Activated T-cell treated with anti-CD3 and anti-CD28 coated beads for 4 hours (primary cell): ENCODE data around the gene GPD2.

Experiments
- DNase-seq: peaks from one replicate; pipeline ENCODE4 v3.0.0-alpha.2; 2020

GPD2 gene

DNA sequence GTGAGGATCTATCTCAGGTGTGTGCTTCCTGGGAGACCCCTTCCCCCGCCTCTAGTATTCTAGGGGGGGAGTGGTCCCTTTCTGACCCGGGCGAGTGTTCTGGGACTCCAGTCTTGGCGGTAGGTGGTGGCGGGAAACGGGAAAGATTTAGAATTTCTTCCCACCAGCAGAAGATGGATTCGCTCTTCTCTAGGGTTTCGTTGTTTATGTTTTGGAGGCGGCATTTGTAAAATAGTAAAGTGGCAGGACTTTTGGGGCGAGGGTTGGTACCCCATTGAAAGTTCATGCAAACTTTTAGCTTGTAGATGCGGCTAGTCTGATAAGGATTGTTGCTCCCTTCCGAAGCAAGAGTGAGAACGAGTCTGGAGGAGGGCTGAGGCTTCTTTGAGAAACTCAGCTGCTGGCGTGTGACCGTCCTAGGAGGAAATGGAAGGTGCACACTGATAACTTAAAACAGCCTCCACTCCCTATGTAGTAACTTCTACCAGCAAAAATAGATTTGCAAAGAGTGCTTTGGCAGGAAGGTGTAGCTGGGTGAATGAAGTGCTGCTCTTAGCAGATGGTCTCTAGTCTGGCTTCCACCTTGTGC lies 412 bp downstream of the GPD2 start:
- no peak for DNase-seq

DNA sequence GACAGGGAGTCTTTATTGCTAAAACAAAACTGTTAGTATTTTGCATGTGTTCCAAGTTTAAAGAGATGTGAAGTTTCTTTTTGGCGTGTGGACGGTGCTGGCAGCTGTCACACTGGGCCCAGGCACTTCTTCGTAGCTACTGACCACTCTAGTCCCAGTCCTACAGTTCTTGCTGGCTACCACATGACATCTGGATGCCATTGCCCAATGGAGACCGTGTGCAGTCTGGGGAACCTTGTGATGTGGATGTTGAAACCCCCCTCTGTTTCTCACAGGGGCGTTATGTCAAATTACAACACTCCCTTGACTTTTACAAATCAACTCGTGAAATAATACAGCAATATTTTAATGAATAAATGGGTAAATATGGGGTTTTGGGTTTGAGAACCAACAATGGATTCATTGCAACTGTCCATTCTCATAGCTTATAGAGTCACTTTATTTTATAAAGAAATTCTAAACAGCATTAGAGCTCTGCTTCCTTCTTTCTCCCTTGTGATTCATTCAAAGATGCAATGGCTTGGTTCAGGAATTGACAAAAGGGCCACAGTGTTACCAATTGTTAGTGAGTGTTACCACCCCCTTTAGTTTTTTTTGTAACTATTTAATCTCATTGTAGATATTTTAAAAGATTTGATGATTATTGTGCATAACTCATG lies 1.2 kb downstream of the GPD2 start:
- DNase-seq = no peak

DNA sequence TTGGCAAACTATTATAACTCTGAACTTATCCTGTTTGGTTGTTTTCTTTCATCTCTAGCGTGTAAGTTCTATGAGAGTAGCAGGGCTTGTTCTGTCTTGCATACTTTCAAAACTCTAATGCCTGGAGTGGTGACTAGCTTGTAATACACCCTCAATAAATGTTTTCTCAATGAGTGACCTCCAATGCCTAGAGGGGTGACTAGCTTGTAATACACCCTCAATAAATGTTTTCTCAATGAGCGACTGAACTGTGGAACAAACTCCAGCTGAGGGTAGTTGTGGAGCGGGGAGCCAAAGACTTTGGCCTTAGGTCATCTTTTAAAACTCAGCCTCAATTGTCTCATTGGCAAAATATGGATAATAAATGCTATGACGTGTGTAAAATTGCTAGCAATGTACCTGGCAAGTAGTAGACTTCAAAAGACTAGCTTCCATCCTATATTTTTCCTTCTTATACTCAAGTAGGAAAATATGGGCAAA lies 1.8 kb downstream of the GPD2 start:
- no peak for DNase-seq

DNA sequence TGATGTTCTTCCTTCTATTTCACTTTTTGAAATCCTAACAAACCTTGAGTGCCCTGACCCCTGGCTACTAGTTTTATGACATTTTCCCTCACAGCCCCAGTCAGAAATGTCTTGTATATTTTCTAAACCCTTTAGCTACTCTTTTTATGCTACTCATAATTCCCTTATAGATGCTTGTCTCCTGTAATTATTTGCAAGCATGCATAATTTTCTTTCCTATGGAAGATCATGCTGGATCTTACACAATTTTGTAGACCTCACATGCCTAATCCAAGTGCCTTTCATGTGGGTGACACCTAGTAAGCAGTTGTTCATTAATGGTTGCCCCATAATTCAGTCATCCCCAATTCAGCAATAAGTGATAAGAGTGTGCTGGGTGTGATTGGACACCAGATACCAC lies 6.9 kb downstream of the GPD2 start:
- no peak for DNase-seq

DNA sequence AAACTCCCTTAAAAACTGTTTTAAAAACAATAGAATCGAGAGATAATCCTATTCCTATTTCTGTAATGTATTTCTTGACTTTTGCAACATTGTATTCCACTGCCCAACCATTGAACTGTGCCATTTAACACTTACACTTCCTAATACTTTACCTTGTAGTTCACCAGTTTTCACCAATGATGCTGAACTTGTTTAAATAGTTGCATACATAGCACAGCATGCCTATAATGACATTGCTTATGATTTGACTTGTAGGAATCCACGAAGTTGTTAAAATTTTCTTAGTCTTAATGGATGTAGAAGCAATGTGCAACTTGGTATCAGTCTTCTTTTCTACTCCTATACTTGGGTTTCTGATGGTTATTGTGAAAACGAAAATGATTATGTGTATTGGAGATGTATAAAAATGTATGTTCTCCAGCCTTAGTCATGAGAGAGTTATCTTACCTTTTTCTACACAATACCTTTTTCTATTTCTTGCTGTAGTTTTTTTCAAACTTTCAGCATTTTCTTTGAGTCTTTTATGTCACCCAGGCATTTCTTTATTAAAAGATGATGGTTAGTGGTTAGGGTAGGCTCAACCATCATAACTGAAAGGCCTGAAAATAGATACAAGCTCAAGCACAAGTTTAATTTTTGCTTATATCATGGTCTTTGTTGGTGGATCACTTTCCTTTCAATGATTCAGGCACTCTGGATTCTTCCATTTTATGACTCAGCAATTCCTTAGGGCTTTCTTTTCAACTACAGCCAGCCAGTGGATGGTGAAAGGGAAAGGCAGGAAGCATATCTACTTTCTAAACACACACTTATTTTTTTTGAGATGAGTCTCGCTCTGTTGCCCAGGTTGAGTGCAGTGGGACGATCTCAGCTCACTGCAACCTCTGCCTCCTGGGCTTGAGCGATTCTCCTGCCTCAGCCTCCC lies 9.4 kb downstream of the GPD2 start:
- DNase-seq = no peak

DNA sequence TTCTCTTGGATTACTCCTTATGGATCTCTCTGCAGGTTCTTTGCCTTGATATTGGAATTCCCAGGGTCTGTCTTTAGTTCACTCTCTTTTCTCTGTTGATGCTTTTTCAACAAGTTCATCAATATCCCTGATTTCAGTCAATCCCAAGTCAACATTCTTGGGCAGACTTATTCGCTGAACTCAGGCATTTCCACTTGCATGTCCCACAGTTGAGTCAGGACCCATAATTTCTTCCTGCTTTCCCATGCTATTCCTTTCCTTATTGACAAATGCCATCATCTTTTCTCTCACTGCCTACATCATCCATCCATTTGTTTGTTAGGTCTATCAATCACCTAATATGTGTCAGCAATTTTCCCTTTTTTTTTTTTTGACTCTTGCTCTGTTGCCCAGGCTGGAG lies 11.6 kb downstream of the GPD2 start:
- DNase-seq = no peak

DNA sequence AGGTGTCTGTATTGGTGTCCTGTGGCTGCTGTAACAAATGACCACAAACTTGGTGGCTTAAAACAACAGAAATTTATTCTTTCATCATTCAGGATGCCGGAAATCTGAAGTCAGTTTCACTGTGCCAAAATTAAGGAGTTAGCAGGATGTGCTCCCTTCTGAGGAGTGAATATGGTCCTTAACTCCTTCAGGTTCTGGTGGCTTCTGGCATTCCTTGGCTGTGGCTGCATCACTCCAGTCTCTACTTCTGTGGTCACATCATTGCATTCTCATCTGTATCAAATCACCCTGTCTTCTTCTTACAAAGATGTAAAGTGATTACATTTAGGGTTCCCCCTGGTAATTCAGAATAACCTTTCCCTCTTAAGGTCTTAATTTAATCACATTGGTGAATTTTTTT lies 12.6 kb downstream of the GPD2 start:
- DNase-seq = no peak

DNA sequence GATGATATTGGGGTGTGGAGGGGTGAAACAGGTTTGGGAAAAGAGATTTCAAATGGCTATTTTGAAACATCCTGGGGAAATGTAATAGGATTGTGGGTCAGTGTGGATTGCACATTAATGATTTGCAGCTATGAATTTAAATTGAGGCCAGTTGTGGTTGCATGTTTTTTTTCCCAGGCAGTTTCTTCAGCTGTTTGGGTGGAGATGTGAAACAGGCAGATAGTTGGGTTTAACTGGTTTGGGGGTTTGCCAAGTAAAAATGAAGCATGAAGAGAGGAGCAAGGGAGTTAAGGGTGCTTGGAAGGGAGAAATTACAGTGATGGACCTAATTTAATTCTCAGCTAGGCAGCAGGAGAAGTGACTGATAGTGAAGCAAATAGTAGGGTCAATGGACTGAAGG lies 16.8 kb downstream of the GPD2 start:
- no peak for DNase-seq

DNA sequence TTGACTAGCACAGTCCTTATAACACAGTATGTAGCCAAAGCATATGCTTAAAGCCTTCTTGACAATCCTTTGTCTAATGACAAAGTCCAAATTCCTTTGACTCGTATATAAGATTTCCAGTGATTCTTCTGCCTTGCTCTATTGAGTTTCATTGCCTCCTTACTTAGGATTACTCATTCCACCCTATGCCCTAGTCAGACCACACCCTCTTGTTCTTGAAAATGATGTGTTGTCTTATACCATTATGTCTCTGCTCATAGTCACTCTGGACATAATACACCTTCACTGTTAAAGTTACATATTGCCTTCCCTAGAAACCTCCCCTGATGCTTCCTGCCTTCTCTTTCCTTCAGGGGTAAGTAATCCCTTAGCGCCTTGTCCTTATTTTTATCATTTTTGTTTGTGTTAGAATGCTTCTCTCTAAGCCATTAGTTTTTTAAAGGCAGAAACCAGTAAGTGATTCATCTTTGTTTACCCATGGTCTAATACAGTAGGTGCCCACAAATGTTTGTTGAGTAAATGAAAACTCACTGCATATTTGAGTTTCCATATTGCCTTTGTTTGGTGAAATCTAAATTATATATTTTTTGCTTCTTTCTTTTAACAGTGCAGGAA lies 19.3 kb downstream of the GPD2 start:
- DNase-seq = no peak

DNA sequence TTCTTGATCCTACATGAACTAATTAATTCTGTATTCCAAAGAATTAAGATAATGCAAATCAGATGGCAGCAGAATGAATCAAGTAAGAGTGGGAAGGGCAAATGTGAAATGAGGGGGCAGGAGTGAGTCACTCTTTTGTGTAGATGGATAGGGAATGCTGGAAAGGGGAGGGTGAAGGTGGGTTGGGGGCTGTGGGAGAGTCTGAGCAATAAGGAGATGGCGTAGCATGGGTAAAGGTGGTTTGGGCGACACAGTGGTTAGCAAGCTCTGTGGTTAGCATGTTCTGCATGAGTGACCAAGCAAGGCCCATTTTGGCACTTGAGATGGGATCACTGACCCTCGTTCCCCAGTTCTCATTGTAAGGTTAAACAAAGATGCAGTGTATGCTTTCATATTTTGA lies 20.4 kb downstream of the GPD2 start:
- DNase-seq = no peak

DNA sequence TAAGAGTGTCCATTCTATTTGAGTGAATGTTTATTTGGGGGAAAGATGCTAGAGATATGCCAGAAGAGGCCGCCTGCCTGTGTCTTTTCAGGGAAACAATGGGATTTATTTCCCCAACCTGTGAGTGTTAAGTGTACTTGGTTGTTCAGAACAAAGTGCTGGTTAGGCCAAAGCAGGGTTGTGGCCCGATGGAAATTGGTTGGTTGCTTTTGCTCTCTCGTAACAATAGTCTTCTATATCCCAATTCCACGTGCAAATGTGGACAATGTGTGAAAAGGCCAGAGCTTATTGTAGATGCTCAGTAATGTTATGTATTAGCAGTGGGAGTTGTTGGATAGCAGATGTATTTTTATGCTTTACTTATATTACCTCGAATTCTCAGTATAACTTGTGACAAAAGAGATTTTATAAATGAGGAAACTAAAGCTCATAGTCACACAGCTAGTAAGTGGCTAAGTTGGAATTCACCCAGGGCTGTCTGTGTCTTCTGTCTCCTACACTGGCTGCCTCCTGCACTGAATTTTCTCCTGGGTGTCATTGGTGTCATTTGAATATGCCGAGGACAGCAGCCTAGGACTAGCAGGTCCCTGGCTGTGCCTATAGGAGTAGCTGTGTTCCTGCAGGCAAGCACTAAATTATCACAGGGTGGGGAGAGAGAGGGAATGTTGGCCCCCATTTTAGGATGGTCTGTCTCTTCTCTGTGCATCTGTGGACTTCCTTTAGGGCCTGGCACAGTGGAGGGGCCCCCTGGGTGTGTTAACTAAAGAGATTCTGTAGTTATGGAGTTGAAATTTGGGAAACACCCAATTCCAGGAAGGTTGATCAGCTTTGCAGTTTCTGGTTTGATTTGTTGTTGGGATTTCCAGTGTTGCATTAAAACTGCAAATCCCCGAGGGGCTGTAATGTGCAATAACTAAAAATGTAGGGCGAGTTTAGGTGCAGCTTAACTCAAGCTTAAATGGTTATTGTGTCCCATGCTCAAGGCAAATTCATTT lies 21.6 kb downstream of the GPD2 start:
- no peak for DNase-seq

DNA sequence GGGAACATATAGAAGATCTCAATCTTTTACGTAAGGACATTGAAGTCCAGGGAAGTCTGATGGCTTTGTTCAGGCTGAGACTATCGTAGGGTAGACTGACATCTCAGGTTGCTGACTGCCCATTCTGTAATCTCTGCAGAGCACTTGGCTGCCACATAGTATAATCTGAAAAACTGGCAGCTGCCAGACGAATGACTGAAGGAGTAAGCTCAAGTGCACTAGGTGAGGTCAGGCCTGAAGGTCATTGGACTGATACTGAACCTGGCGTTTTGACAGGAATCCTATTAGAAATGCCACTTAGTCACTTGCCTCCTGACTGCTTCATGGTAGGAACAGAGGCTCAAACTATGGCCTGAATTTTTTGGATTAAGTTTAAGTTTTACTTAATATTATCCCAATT lies 23.5 kb downstream of the GPD2 start:
- DNase-seq = no peak

DNA sequence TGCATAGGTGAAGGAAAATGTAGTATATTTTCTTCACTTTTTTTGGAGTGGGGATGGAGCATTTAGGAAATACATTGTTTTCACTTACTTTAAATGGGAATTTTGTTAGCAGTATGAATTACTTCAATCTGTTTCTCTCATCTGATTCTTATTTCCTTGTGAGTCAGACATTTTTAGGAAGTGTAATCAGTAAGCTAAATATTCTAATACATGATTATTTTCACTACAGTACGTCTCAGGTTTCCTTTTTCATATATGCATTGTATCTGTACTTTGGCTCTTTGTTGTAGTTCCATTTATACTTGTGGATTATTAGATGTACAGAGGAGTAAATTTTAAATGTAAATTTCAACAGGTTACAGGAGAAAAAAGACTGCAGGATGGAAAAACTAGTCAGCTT lies 27.9 kb downstream of the GPD2 start:
- DNase-seq = no peak

DNA sequence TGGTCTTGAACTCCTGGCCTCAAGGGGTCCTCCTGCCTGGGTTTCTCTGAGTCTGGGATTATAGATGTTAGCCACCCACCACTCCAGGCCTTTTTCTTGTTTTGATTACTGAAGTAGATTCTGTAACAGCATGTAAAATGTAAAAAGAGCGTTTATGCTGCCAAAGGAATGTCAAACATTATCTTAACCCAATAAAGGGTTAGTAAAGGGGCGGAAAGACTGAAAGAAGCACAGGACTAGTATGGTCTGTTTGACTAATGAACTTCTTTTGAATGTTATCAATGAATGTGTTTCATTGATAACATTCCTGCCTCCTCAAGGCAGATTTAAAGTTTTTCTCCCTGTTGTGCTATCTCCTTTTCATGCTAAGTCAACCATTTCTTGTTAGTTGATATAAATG lies 29.4 kb downstream of the GPD2 start:
- no peak for DNase-seq

DNA sequence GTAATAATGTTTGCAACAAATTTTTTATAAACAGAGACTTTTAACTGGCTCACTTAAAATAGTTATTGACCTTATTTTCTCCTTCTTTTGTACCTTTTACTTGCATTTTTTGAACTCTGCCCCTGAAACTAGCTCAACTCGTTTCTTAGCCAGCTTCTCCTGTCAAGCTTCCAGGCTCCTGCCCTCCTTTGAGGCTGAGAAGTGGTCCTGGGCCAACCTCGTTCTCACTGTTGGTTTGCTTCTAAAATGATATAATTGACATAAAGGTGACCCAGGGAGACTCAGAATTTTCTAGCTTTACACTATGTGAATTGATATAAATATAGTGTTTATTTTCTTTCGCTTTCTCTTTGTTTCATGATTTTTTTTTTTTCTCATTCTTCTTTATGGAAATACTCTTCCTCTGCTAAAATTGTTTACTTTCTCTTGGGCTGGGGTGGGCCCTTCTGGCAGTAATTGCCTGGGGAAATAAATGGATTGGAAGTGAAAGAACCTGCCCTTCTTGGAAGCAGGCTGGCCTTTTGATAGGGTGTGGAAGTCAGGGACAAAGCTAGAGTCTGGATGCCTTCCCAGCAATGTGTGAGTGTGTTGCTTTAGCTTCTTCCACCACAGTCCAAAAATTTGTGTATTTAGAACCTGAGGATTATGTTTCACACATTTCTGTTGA lies 30.7 kb downstream of the GPD2 start:
- no peak for DNase-seq

DNA sequence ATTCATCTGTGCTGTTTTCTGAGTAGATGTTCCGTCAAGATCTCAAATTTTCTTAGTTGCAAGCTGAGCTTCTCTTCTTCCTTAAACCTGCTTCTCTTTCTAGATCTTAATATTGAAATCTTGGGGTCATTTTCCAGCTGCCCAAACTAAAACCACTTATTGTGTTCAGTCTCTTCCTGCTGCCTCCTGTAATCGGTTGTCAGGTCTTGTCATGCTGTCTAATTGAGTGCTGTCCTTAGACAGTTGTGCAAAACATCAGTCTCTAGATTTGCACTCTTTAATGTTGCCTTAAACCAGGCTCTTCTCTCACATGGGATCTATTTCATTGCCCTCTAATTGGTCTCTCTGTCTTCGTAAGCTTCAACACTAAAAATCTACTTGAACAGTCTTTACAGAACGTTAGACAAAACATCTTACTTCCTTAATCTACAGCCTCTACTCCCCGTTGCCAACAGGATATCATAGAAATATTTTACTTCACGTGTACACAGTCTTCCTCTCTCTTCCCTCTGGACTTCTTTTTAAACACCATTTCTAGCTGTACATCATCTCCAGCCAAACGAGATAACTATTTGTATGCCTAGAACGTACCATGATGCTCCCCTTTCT lies 34.9 kb downstream of the GPD2 start:
- DNase-seq = no peak

DNA sequence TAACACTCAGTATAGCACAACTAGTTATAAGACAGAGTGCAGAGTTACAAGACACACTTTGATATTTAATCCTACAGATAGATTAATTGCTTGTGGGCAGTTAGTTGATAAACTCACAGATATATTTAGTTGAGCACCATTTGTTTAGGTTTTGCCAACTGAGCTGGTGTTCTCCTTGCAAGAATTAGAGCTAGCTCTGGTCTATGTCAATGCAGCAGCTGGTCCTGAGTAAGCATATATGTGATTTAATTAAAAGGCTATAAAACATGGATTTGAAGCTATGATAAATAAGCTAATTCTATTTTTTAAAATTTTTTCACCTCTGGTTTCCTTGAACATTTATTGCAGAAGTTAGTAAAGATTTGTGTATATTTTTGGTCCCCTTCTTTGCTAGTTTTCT lies 35.6 kb downstream of the GPD2 start:
- DNase-seq = no peak

DNA sequence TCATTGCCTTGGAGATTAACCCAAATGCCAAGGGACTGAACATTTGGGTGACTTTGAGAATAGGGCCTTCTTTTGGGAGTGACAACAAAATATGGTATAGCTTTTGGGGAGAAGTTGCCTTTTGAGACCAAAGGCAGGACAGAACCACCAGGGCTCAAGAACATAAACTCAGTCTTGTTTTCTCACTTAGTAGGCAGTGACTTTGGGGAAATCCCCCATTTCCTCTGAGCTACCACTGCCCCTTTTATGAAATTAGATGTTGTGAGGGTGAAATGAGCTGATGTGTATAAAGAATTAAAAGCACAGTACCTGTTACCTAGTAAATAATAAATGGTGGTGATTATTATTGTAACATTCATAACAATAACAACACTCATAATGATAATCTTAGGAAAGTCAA lies 36.5 kb downstream of the GPD2 start:
- no peak for DNase-seq

DNA sequence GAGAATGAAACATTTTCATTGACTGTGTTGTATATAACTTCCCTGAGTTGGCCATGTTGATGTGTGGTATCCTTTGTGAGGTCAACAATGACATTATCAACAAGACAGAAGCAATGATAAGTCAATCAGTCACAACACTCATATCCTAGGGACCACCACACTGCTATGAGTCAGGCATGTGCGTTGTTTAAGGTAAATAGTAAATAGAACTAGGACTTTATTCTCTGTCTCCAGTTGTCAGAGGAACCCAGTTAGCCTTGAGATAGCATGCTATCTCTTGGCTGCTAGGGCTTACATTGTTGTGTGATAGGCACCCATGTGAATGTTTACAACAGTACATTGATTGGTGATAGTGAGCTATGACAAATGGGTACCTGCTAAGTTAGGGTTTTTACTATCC lies 37.3 kb downstream of the GPD2 start:
- no peak for DNase-seq

DNA sequence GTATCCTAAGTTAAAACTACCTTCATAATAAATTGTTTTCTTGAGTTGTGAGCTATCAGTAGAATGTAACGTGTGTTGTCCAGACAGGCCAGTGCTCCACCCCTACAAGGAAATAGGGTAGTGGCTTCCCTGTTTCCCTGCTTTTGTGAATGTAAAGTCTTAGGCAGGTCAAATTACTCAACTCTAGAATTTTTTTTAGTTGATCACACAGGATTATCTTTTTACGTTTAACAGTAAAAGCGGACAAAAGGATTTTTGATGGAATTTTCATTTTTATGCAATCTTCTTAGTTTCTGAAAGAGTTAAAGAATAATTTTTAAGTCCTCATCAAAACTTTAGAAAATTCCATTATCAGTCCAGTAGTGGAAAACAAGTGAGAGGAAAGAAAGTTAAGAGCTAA lies 38.2 kb downstream of the GPD2 start:
- DNase-seq = no peak
